Osteocyte (in vitro differentiated cells): ENCODE results near the gene MAML1. TPM values are rescaled to one million over a fixed set of nuclear protein-coding genes. Genes with fewer than 3 reads are reported as not detected.

ENCODE experiments used
- DNase-seq: peaks from one replicate; pipeline ENCODE4 v3.0.0; 2021; ENCODE audit warnings: mixed read lengths; ENCODE audit not compliant: unreplicated experiment; ENCODE audit errors: extremely low spot score
- H3K27ac Mint-ChIP-seq: one replicate; pipeline ENCODE4 v1.8.0; 2021; ENCODE audit warnings: mild to moderate bottlenecking, mixed read lengths; ENCODE audit not compliant: unreplicated experiment
- H3K27me3 Mint-ChIP-seq: one replicate; pipeline ENCODE4 v1.8.0; 2021; ENCODE audit warnings: mixed read lengths; ENCODE audit not compliant: unreplicated experiment
- H3K36me3 Mint-ChIP-seq: one replicate; pipeline ENCODE4 v1.8.0; 2021; ENCODE audit warnings: mixed read lengths; ENCODE audit not compliant: unreplicated experiment
- H3K4me1 Mint-ChIP-seq: one replicate; pipeline ENCODE4 v1.8.0; 2021; ENCODE audit warnings: mixed read lengths; ENCODE audit not compliant: unreplicated experiment
- H3K4me3 Mint-ChIP-seq: one replicate; pipeline ENCODE4 v1.8.0; 2021; ENCODE audit warnings: mild to moderate bottlenecking, moderate library complexity, mixed read lengths; ENCODE audit not compliant: unreplicated experiment
- H3K9me3 Mint-ChIP-seq: one replicate; pipeline ENCODE4 v1.8.0; 2021; ENCODE audit warnings: mixed read lengths; ENCODE audit not compliant: unreplicated experiment
- CTCF ChIP-seq: fragments of 200-600 bp; sonication (generic); IDR thresholded peaks from 2 replicates; pipeline ENCODE4 v1.5.0; 2021; ENCODE audit warnings: antibody characterized with exemption, mild to moderate bottlenecking, moderate library complexity
- total RNA-seq: library from RNA; stranded (reverse); gene quantifications from 2 replicates; pipeline ENCODE4 v1.2.1, GENCODE V29; 2021

MAML1 gene
- total RNA-seq, 1 donor from 2014 or later: 34.1 TPM

- H3K27me3 Mint-ChIP-seq: no peaks in the 10 kb centered on the region
- no peak overlapping the region for H3K4me3 Mint-ChIP-seq
- H3K4me1 Mint-ChIP-seq: no peaks in the 10 kb centered on the region
- no peak overlapping the region for H3K27ac Mint-ChIP-seq
- no peaks in the 10 kb centered on the region for H3K9me3 Mint-ChIP-seq
- TF ChIP-seq CTCF: no peak
- H3K36me3 Mint-ChIP-seq: peaks cover 46% of the 10 kb centered on the region
- no peak for DNase-seq
These were observed 16.3 kb upstream of the MAML1 start for GRCh38 chr5:179716286-179716685.

- no peak for DNase-seq
- H3K36me3 Mint-ChIP-seq: peaks cover 63% of the 10 kb centered on the region
- no peaks in the 10 kb centered on the region for H3K9me3 Mint-ChIP-seq
- H3K27me3 Mint-ChIP-seq: no peaks in the 10 kb centered on the region
- no peak overlapping the region for H3K4me3 Mint-ChIP-seq
- no peak overlapping the region for H3K27ac Mint-ChIP-seq
- TF ChIP-seq CTCF: no peak
- H3K4me1 Mint-ChIP-seq: no peaks in the 10 kb centered on the region
These were observed 12.4 kb upstream of the MAML1 start for GRCh38 chr5:179720222-179720621.

GRCh38 chr5:179724163-179724562, 8.5 kb upstream of the MAML1 start:
- no peak for TF ChIP-seq CTCF
- Mint-ChIP-seq H3K27ac (no peak overlapping the region), H3K4me1 (no peaks in the 10 kb centered on the region), H3K9me3 (no peaks in the 10 kb centered on the region), H3K27me3 (no peaks in the 10 kb centered on the region), H3K36me3 (peaks cover 61% of the 10 kb centered on the region), H3K4me3 (no peak overlapping the region)
- no peak for DNase-seq

GRCh38 chr5:179727106-179727505, 5.5 kb upstream of the MAML1 start:
- Mint-ChIP-seq H3K4me3 (no peak overlapping the region), H3K27me3 (no peaks in the 10 kb centered on the region), H3K9me3 (no peaks in the 10 kb centered on the region), H3K27ac (no peak overlapping the region), H3K36me3 (peaks cover 60% of the 10 kb centered on the region), H3K4me1 (peaks cover 13% of the 10 kb centered on the region)
- no peak for TF ChIP-seq CTCF
- no peak for DNase-seq

GRCh38 chr5:179729303-179729702, 3.3 kb upstream of the MAML1 start:
- H3K36me3 Mint-ChIP-seq: peaks cover 41% of the 10 kb centered on the region
- peaks cover 23% of the 10 kb centered on the region for H3K4me1 Mint-ChIP-seq
- no peaks in the 10 kb centered on the region for H3K27me3 Mint-ChIP-seq
- no peak overlapping the region for H3K27ac Mint-ChIP-seq
- TF ChIP-seq CTCF: no peak
- H3K9me3 Mint-ChIP-seq: no peaks in the 10 kb centered on the region
- DNase-seq: no peak
- H3K4me3 Mint-ChIP-seq: no peak overlapping the region
